HL-60 (cell line): Measurements from ENCODE around the gene FBXO2.

ENCODE experiments used
- CTCF ChIP-seq: IDR thresholded peaks from one replicate; pipeline ENCODE4 v1.5.1; 2011; ENCODE audit warnings: low read length, control low read depth, inconsistent platforms; ENCODE audit not compliant: insufficient read depth
- POLR2AphosphoS5 ChIP-seq: IDR thresholded peaks from 2 replicates; pipeline ENCODE4 v1.6.1; 2012; ENCODE audit warnings: low read depth

- TF ChIP-seq CTCF (no peak), POLR2AphosphoS5 (no peak)
Measured at GRCh38 chr1:11700601-11701467, 46.6 kb upstream of the FBXO2 start.
